Measurements from ENCODE around the gene DMKN.

DMKN gene

GRCh38 chr19:35454663-35455062 lies 58.8 kb downstream of the DMKN start:
- TF ChIP-seq POLR2AphosphoS5 (IDR thresholded peaks at IDR 0.05; ENCODE audit: low read depth, low read length) (no peak), TAF1 (IDR thresholded peaks at IDR 0.05; ENCODE audit: borderline replicate concordance, low read depth, low read length) (no peak), POLR2A (IDR thresholded peaks at IDR 0.05; ENCODE audit: low read depth, low read length) (no peak)

DNA sequence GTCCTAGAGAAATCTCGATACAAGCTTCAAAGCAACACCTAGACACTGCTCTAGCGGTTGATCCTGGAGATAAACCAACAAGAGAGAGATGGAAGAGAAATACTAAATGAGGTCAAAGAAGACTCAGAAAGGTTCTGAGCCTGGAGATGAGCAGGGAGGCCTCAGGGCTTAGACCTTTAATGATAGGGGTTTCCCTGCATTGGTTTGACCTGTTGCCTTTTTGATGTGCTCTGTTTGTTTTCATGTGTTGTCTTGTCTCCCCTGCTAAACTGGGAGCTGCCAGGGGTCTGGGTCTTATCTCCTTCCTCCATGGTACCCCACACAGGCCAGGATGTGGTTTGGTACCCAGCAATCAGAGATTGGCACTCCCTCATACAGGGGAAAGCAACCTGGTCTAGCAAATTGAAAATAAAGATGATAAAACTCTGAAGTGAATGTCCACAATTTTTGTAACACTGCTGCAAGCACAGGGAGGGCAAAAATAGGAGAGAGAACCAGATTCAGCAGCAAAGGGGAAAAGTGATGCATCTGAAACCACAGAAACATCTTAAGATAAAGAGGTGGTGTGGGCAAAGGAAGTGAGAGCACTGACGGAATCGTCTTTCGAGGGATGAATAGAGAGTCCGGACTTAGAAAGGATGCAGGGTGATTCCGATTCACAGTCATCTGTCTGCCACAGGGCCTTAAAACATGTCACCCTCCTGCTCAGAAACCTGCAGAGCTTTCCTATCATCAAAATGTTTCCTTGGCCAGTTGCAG lies 61.9 kb downstream of the DMKN start:
- TF ChIP-seq POLR2A (IDR thresholded peaks at IDR 0.05; ENCODE audit: low read depth, low read length) (no peak), POLR2AphosphoS5 (IDR thresholded peaks at IDR 0.05; ENCODE audit: low read depth, low read length) (no peak), TAF1 (IDR thresholded peaks at IDR 0.05; ENCODE audit: borderline replicate concordance, low read depth, low read length) (no peak)
- DNase-seq (ENCODE audit: insufficient read length): no peak
- peak; percentile 90 for FAIRE-seq

More at GRCh38 chr19:35454663-35455062, 58.8 kb downstream of the DMKN start:
- FAIRE-seq (no peak), DNase-seq (ENCODE audit: insufficient read length) (no peak)

DNA sequence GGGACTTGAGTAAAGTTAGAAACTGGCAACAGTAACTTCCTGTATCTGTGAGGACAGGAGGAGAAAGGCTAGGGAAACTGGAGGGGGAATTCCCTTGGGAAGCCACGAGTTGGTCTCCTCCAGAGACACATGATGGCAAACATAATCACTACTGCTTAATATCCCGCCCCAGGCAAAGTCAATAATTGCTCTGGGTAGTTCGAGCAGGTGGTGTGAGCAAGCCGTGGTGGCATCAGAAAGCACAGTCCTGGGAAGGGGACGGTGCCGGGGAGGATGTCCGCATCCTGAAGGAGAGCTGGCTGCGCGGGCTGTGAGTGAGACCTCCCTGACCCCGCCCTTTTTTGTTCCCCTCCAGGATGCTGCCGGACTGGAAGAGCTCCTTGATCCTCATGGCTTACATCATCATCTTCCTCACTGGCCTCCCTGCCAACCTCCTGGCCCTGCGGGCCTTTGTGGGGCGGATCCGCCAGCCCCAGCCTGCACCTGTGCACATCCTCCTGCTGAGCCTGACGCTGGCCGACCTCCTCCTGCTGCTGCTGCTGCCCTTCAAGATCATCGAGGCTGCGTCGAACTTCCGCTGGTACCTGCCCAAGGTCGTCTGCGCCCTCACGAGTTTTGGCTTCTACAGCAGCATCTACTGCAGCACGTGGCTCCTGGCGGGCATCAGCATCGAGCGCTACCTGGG lies 63.9 kb downstream of the DMKN start:
- DNase-seq (ENCODE audit: insufficient read length) (no peak), FAIRE-seq (no peak)
- TF ChIP-seq POLR2A (IDR thresholded peaks at IDR 0.05; ENCODE audit: low read depth, low read length): no peak
- no peak for TF ChIP-seq TAF1 (IDR thresholded peaks at IDR 0.05; ENCODE audit: borderline replicate concordance, low read depth, low read length)
- TF ChIP-seq POLR2AphosphoS5 (IDR thresholded peaks at IDR 0.05; ENCODE audit: low read depth, low read length): no peak

GRCh38 chr19:35447606-35448469 lies 65.6 kb downstream of the DMKN start, which contains the start of gene FFAR2:
Gene FFAR2 (plus strand): TSS chr19:35448257. CDS start chr19:35449715, 1,458 bp downstream.
- no peak for DNase-seq (ENCODE audit: insufficient read length)
- no peak for TF ChIP-seq POLR2A (IDR thresholded peaks at IDR 0.05; ENCODE audit: low read depth, low read length)
- TF ChIP-seq TAF1 (IDR thresholded peaks at IDR 0.05; ENCODE audit: borderline replicate concordance, low read depth, low read length): no peak
- no peak for TF ChIP-seq POLR2AphosphoS5 (IDR thresholded peaks at IDR 0.05; ENCODE audit: low read depth, low read length)
- FAIRE-seq: no peak

All from GM12892 (cell line).